ENCODE data around the gene INAVA.

DNA sequence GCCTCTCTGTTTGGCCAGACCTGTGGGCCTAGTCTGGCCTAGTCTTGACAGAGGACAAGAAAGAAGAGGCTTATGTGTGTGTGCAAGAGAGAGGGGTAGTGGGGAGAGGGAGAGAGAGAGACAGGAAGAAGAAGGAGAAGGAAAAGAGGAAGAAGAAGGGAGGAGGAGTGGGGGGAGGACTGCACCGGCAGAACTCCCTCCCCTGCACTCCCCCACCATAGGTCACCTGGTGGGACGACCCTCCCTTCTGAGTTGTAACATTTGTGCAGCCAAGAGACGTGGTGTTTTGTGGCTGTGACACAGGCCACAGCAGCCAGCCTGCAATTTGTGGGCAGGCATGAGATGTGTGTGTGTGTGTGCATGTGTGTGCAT lies 4.3 kb downstream of the INAVA start:
- TF ChIP-seq POLR2A (IDR thresholded peaks at IDR 0.05; ENCODE audit: low read length) (no peak), GATA1 (IDR thresholded peaks at IDR 0.05; ENCODE audit: low read depth, low read length) (no peak)

Measured in erythroblast (primary cell).